IMR-90 (cell line): ENCODE data around the gene GJA5.

Source experiments
- BHLHE40 ChIP-seq: fragments of 150-350 bp; IDR thresholded peaks from 2 replicates; pipeline ENCODE4 v1.6.1; 2016; ENCODE audit warnings: mild to moderate bottlenecking, low read depth, low read length
- CEBPB ChIP-seq: IDR thresholded peaks from 2 replicates; pipeline ENCODE4 v1.6.1; 2012; ENCODE audit warnings: low read depth, low read length, improper control_type of control experiment
- CHD1 ChIP-seq: IDR thresholded peaks from 2 replicates; pipeline ENCODE4 v1.6.1; 2012; ENCODE audit warnings: low read depth, low read length, improper control_type of control experiment
- CTCF ChIP-seq: conservative IDR thresholded peaks from 2 replicates; pipeline ENCODE4 v1.5.1; 2012; ENCODE audit warnings: mild to moderate bottlenecking, low read depth, low read length, improper control_type of control experiment
- ELK1 ChIP-seq: fragments of 150-350 bp; IDR thresholded peaks from 2 replicates; pipeline ENCODE4 v1.6.1; 2016; ENCODE audit warnings: low read depth, mild to moderate bottlenecking, low read length, moderate library complexity, borderline replicate concordance
- MAFK ChIP-seq: IDR thresholded peaks from 2 replicates; pipeline ENCODE4 v1.6.1; 2012; ENCODE audit warnings: low read depth, low read length, improper control_type of control experiment
- NFE2L2 ChIP-seq: fragments of 150-350 bp; IDR thresholded peaks from 2 replicates; pipeline ENCODE4 v1.6.1; 2016; ENCODE audit warnings: low read depth, mild to moderate bottlenecking, low read length
- POLR2A ChIP-seq: IDR thresholded peaks from 2 replicates; pipeline ENCODE4 v1.6.1; 2012; ENCODE audit warnings: mild to moderate bottlenecking, low read depth, low read length
- RAD21 ChIP-seq: IDR thresholded peaks from 2 replicates; pipeline ENCODE4 v1.6.1; 2012; ENCODE audit warnings: low read length, improper control_type of control experiment
- RCOR1 ChIP-seq: IDR thresholded peaks from 2 replicates; pipeline ENCODE4 v1.6.1; 2012; ENCODE audit warnings: mild to moderate bottlenecking, low read length, improper control_type of control experiment; ENCODE audit not compliant: insufficient replicate concordance

- TF ChIP-seq RAD21: no peak
- TF ChIP-seq BHLHE40: no peak
- TF ChIP-seq CTCF: no peak
- no peak for TF ChIP-seq POLR2A
- TF ChIP-seq CHD1: no peak
- TF ChIP-seq MAFK: no peak
- TF ChIP-seq CEBPB: no peak
- TF ChIP-seq RCOR1: no peak
- no peak for TF ChIP-seq NFE2L2
- TF ChIP-seq ELK1: no peak
Measured at GRCh38 chr1:147754661-147755060, 5.7 kb downstream of the GJA5 start.
